DND-41 (cell line): ENCODE measurements around the gene RASL10A.

ENCODE experiments used
- ATAC-seq: fragments of 200-7000 bp; cut with Tn5 transposase; 3 replicates; pipeline ENCODE4 v1.9.1; 2021; ENCODE audit warnings: low read depth; ENCODE audit not compliant: insufficient read depth
- DNase-seq: peaks from one replicate; pipeline ENCODE4 v3.0.0-alpha.2; 2020
- H2AFZ ChIP-seq: 2 replicates; pipeline ENCODE4 v1.6.0; 2012; ENCODE audit warnings: low read depth, low read length
- H3K27ac ChIP-seq: 2 replicates; pipeline ENCODE4 v1.5.1; 2012; ENCODE audit warnings: low read length, inconsistent platforms
- H3K27me3 ChIP-seq: fragments of 200-600 bp; sonication (generic); 2 replicates; pipeline ENCODE4 v1.6.0; 2012; ENCODE audit warnings: low read length, mild to moderate bottlenecking, inconsistent platforms; ENCODE audit not compliant: insufficient read depth, poor library complexity
- H3K36me3 ChIP-seq: 2 replicates; pipeline ENCODE4 v1.5.1; 2012; ENCODE audit warnings: low read length, inconsistent platforms; ENCODE audit not compliant: insufficient read depth
- H3K4me1 ChIP-seq: 2 replicates; pipeline ENCODE4 v1.5.1; 2012; ENCODE audit warnings: mild to moderate bottlenecking, low read length; ENCODE audit not compliant: insufficient read depth
- H3K4me2 ChIP-seq: 2 replicates; pipeline ENCODE4 v1.6.0; 2012; ENCODE audit warnings: mild to moderate bottlenecking, moderate library complexity, low read length, inconsistent platforms; ENCODE audit not compliant: insufficient read depth
- H3K4me3 ChIP-seq, 2 experiments: fragments of 200-600 bp in 1 of 2; shearing (Covaris generic) in 1 of 2; 2 replicates each; pipeline ENCODE4 v1.5.1; 2012 to 2016; ENCODE audit warnings: inconsistent platforms in 2 of 2, low read length in 2 of 2, mild to moderate bottlenecking in 2 of 2, low read depth in 1 of 2, moderate library complexity in 1 of 2
- H3K79me2 ChIP-seq: 2 replicates; pipeline ENCODE4 v1.6.0; 2012; ENCODE audit warnings: low read length, inconsistent platforms; ENCODE audit not compliant: insufficient read depth
- H3K9ac ChIP-seq: 2 replicates; pipeline ENCODE4 v1.6.0; 2012; ENCODE audit warnings: low read depth, mild to moderate bottlenecking, inconsistent platforms, low read length, moderate library complexity
- H3K9me3 ChIP-seq: 2 replicates; pipeline ENCODE4 v1.5.1; 2012; ENCODE audit warnings: low read length, moderate library complexity, mild to moderate bottlenecking, inconsistent platforms; ENCODE audit not compliant: insufficient read depth, severe bottlenecking
- H4K20me1 ChIP-seq: 2 replicates; pipeline ENCODE4 v1.6.0; 2012; ENCODE audit warnings: low read length; ENCODE audit not compliant: insufficient read depth
- CTCF ChIP-seq: IDR thresholded peaks from 2 replicates; pipeline ENCODE4 v1.5.1; 2012; ENCODE audit warnings: borderline replicate concordance, low read length, moderate library complexity, mild to moderate bottlenecking; ENCODE audit not compliant: poor library complexity, severe bottlenecking; ENCODE audit errors: extremely low read depth
- EZH2 ChIP-seq: IDR thresholded peaks from 3 replicates; pipeline ENCODE4 v1.6.1; 2012; ENCODE audit warnings: borderline replicate concordance, low read depth, mild to moderate bottlenecking, moderate library complexity, low read length, inconsistent platforms; ENCODE audit not compliant: severe bottlenecking

The RASL10A gene

GRCh38 chr22:29310863-29311339 is 4.6 kb downstream of the RASL10A start:
- H3K4me3 ChIP-seq, result no peak overlapping the region
- H3K79me2 ChIP-seq, result no peaks in the 10 kb centered on the region
- H3K4me1 ChIP-seq, result peaks cover 27% of the 10 kb centered on the region
- no peak overlapping the region for H3K27ac ChIP-seq
- DNase-seq (peak; percentile 32), ATAC-seq (no peak)
- no peak overlapping the region for H3K4me2 ChIP-seq
- H3K9ac ChIP-seq, result no peak overlapping the region
- no peaks in the 10 kb centered on the region for H3K36me3 ChIP-seq
- no peak overlapping the region for H2AFZ ChIP-seq
- H3K9me3 ChIP-seq, result no peaks in the 10 kb centered on the region
- H4K20me1 ChIP-seq, result peaks cover 8% of the 10 kb centered on the region; the same call in 1 of the 2 replicates
- H3K27me3 ChIP-seq, result peaks cover 18% of the 10 kb centered on the region
- no peak for TF ChIP-seq EZH2
- no peak for TF ChIP-seq CTCF

- Histone ChIP-seq H3K9ac (no peak overlapping the region), H3K4me1 (peaks cover 29% of the 10 kb centered on the region), H4K20me1 (peaks cover 9% of the 10 kb centered on the region; the same call in 1 of the 2 replicates), H3K79me2 (no peaks in the 10 kb centered on the region), H3K4me2 (no peak overlapping the region), H3K36me3 (no peaks in the 10 kb centered on the region), H2AFZ (no peak overlapping the region), H3K4me3 (no peak overlapping the region), H3K27me3 (peaks cover 19% of the 10 kb centered on the region), H3K9me3 (no peaks in the 10 kb centered on the region), H3K27ac (no peak overlapping the region)
- DNase-seq (no peak), ATAC-seq (no peak)
- TF ChIP-seq CTCF (no peak), EZH2 (no peak)
These were observed 5.2 kb downstream of the RASL10A start for GRCh38 chr22:29310065-29310862.

GRCh38 chr22:29309332-29310064 is 6.0 kb downstream of the RASL10A start:
- Histone ChIP-seq H3K9ac (no peak overlapping the region), H3K4me1 (peaks cover 25% of the 10 kb centered on the region), H3K4me3 (no peak overlapping the region), H3K36me3 (no peaks in the 10 kb centered on the region), H3K9me3 (no peaks in the 10 kb centered on the region), H4K20me1 (peaks cover 12% of the 10 kb centered on the region; the same call in 1 of the 2 replicates), H3K79me2 (no peaks in the 10 kb centered on the region), H3K27me3 (peaks cover 16% of the 10 kb centered on the region), H3K4me2 (no peak overlapping the region), H3K27ac (no peak overlapping the region), H2AFZ (no peak overlapping the region)
- no peak for TF ChIP-seq EZH2
- no peak for TF ChIP-seq CTCF
- ATAC-seq (no peak), DNase-seq (no peak)
